Stimulated activated naive CD8-positive, alpha-beta T cell treated with anti-CD3 and anti-CD28 coated beads, Interleukin-15, Interleukin-2, amounts not matched to agents 100 ng/mL and 50 ng/mL, for 24 hours (primary cell): ENCODE data around the gene CYP2C18.
"Not testable (repeated sequence)": the region's sequence is repeated elsewhere in the genome, so short reads cannot be mapped to it uniquely, and the experiment has no call there.

Experiments used
- H3K27ac Mint-ChIP-seq: one replicate; pipeline ENCODE4 v1.8.0; 2021; ENCODE audit warnings: mild to moderate bottlenecking, mixed read lengths
- H3K27me3 Mint-ChIP-seq: one replicate; pipeline ENCODE4 v1.8.0; 2021; ENCODE audit warnings: mixed read lengths
- H3K36me3 Mint-ChIP-seq: one replicate; pipeline ENCODE4 v1.8.0; 2021; ENCODE audit warnings: low read depth, mixed read lengths
- H3K4me1 Mint-ChIP-seq: one replicate; pipeline ENCODE4 v1.8.0; 2021; ENCODE audit warnings: low read depth, mixed read lengths
- H3K4me3 Mint-ChIP-seq: one replicate; pipeline ENCODE4 v1.8.0; 2021; ENCODE audit warnings: mild to moderate bottlenecking, mixed read lengths
- H3K9me3 Mint-ChIP-seq: one replicate; pipeline ENCODE4 v1.8.0; 2021; ENCODE audit warnings: mixed read lengths

The CYP2C18 gene

DNA sequence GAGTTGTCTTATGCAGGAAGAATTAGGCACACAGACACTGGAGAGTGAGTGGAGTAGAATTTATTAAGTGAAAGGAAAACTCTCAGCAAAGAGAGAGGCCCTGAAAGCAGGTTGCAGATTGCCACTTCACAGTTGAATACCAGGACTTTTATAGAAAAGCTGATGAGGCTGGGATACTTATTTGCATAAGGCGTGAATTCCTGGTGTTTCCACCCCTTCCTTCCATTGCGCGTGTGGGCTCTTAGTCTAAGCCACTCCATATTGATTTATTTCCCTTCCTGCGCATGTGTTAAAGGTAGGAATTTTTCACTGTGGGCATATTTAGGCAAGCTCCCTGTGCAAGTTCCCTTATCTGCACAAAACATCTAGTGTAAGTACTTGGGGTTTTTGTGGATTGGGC is 893 bp upstream of the CYP2C18 start:
- H3K36me3 Mint-ChIP-seq, H3K27ac Mint-ChIP-seq, H3K27me3 Mint-ChIP-seq, H3K9me3 Mint-ChIP-seq, H3K4me1 Mint-ChIP-seq, H3K4me3 Mint-ChIP-seq: not testable (repeated sequence)

DNA sequence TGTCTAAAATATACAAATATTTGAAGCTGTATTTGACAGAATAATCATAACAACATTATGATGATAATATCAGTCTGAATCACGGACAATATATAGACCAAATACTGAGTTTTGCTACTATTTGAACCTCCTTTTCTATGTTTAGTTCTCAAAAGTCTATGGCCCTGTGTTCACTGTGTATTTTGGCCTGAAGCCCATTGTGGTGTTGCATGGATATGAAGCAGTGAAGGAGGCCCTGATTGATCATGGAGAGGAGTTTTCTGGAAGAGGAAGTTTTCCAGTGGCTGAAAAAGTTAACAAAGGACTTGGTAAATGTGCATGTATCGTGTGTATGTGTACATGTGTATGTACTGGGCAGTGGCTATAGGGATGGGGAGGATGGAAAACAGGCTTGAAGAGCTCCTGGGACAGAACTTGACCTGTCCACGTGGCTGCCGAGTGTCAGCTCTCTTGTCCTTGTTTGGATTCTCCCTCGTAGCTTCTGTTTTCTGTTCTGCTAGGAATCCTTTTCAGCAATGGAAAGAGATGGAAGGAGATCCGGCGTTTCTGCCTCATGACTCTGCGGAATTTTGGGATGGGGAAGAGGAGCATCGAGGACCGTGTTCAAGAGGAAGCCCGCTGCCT is 4.2 kb downstream of the CYP2C18 start:
- no peaks in the 10 kb centered on the region for H3K4me1 Mint-ChIP-seq
- peaks cover 4% of the 10 kb centered on the region for H3K27me3 Mint-ChIP-seq
- H3K4me3 Mint-ChIP-seq = no peak overlapping the region
- H3K27ac Mint-ChIP-seq = no peak overlapping the region
- peaks cover 4% of the 10 kb centered on the region for H3K9me3 Mint-ChIP-seq
- no peaks in the 10 kb centered on the region for H3K36me3 Mint-ChIP-seq

GRCh38 chr10:94706089-94706488 is 22.6 kb downstream of the CYP2C18 start:
- Mint-ChIP-seq H3K9me3 (peaks cover 10% of the 10 kb centered on the region), H3K27me3 (no peaks in the 10 kb centered on the region), H3K27ac (no peak overlapping the region), H3K4me1 (no peaks in the 10 kb centered on the region), H3K36me3 (no peaks in the 10 kb centered on the region), H3K4me3 (no peak overlapping the region)

- Mint-ChIP-seq H3K36me3 (no peaks in the 10 kb centered on the region), H3K4me3 (no peak overlapping the region), H3K4me1 (no peaks in the 10 kb centered on the region), H3K27me3 (no peaks in the 10 kb centered on the region), H3K9me3 (peaks cover 4% of the 10 kb centered on the region), H3K27ac (no peak overlapping the region)
These were observed 27.0 kb downstream of the CYP2C18 start for GRCh38 chr10:94710578-94710977.

DNA sequence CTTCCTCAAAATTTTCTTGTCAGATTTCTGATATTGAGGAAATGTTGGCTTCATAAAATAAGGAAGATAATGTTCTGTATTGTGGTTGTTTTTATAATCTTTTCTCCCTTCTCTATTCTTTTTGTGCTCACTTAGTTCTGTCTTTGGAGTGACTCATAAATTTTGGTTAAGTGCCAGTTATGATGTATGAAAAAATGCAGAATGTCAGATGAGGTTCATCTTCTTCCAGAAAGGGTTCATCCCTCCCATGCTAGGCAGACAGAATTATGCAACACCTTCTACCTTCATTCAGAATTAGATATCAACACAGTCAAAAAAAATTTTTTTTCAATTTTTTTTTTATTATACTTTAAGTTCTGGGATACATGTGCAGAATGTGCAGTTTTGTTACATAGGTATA is 42.3 kb downstream of the CYP2C18 start:
- Mint-ChIP-seq H3K27ac (no peak overlapping the region), H3K36me3 (no peaks in the 10 kb centered on the region), H3K9me3 (no peaks in the 10 kb centered on the region), H3K27me3 (no peaks in the 10 kb centered on the region), H3K4me3 (no peak overlapping the region), H3K4me1 (no peaks in the 10 kb centered on the region)

DNA sequence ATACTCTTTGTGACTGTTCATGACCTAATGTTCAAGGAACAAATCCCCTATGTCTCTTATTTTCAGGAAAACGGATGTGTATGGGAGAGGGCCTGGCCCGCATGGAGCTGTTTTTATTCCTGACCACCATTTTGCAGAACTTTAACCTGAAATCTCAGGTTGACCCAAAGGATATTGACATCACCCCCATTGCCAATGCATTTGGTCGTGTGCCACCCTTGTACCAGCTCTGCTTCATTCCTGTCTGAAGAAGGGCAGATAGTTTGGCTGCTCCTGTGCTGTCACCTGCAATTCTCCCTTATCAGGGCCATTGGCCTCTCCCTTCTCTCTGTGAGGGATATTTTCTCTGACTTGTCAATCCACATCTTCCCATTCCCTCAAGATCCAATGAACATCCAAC is 51.7 kb downstream of the CYP2C18 start:
- Mint-ChIP-seq H3K27ac (no peak overlapping the region), H3K36me3 (no peaks in the 10 kb centered on the region), H3K4me1 (no peaks in the 10 kb centered on the region)

DNA sequence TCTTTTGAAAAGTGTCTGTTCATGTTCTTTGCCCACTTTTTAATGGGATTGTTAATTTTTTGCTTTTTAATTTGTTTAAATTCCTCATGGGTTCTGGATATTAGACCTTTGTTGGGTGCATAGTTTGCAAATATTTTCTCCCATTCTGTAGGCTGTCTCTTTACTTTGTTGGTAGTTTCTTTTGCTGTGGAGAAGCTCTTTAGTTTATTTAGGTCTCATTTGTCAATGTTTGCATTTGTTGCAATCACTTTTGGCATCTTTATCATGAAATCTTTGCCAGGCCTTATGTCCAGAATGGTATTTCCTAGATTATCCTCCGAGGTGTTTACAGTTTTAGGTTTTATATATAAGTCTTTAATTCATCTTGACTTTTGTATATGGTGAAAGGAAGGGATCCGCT is 55.1 kb downstream of the CYP2C18 start:
- Mint-ChIP-seq H3K4me1 (no peaks in the 10 kb centered on the region), H3K27me3 (no peaks in the 10 kb centered on the region), H3K4me3 (no peak overlapping the region), H3K27ac (no peak overlapping the region), H3K9me3 (peaks cover 22% of the 10 kb centered on the region), H3K36me3 (no peaks in the 10 kb centered on the region)

More for the DNA sequence above, 51.7 kb downstream of the CYP2C18 start:
- peaks cover 10% of the 10 kb centered on the region for H3K9me3 Mint-ChIP-seq
- H3K27me3 Mint-ChIP-seq = no peaks in the 10 kb centered on the region
- no peak overlapping the region for H3K4me3 Mint-ChIP-seq

DNA sequence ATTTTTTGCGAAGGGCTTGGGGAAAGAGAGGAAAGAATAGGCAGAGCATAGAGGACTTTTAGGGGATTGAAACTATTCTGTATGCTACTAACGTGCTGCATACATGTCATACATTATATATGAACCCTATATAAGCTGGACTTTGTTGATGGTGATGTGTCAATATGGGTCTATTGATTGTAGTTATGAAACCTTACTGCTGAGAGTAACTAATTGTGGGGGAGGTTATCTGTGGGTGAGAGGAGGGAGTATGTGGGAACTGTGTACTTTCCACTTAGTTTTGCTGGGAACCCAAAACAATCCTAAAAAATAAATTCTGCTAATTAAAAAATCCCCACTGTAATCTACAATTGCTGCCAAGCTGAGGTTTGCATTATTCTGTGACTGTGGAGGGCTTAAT is 63.6 kb downstream of the CYP2C18 start:
- no peaks in the 10 kb centered on the region for H3K27me3 Mint-ChIP-seq
- no peak overlapping the region for H3K27ac Mint-ChIP-seq
- peaks cover 27% of the 10 kb centered on the region for H3K9me3 Mint-ChIP-seq

GRCh38 chr10:94747838-94748237 is 64.3 kb downstream of the CYP2C18 start:
- H3K4me1 Mint-ChIP-seq = no peaks in the 10 kb centered on the region
- H3K36me3 Mint-ChIP-seq = no peaks in the 10 kb centered on the region
- no peak overlapping the region for H3K4me3 Mint-ChIP-seq
- H3K27ac Mint-ChIP-seq = no peak overlapping the region
- H3K27me3 Mint-ChIP-seq = no peaks in the 10 kb centered on the region
- H3K9me3 Mint-ChIP-seq = peaks cover 20% of the 10 kb centered on the region

More for the DNA sequence above, 63.6 kb downstream of the CYP2C18 start:
- H3K4me1 Mint-ChIP-seq = no peaks in the 10 kb centered on the region
- no peak overlapping the region for H3K4me3 Mint-ChIP-seq
- no peaks in the 10 kb centered on the region for H3K36me3 Mint-ChIP-seq

DNA sequence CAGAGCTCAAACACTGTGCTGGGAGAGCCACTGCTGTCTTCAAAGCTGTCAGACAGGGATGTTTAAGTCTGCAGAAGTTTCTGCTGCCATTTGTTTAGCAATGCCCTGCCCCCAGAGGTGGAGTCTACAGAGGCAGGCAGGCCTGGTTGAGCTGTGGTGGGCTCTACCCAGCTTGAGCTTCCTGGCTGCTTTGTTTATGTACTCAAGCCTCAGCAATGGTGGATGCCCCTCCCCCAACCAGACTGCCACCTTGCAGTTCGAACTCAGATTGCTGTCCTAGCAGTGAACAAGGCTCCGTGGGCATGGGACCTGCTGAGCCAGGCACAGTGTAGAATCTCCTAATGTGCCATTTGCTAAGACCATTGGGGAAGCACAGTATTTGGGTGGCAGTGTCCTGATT is 74.4 kb downstream of the CYP2C18 start:
- H3K36me3 Mint-ChIP-seq = no peaks in the 10 kb centered on the region
- H3K9me3 Mint-ChIP-seq = no peaks in the 10 kb centered on the region
- no peak overlapping the region for H3K27ac Mint-ChIP-seq
- no peak overlapping the region for H3K4me3 Mint-ChIP-seq
- H3K27me3 Mint-ChIP-seq = no peaks in the 10 kb centered on the region
- no peaks in the 10 kb centered on the region for H3K4me1 Mint-ChIP-seq

DNA sequence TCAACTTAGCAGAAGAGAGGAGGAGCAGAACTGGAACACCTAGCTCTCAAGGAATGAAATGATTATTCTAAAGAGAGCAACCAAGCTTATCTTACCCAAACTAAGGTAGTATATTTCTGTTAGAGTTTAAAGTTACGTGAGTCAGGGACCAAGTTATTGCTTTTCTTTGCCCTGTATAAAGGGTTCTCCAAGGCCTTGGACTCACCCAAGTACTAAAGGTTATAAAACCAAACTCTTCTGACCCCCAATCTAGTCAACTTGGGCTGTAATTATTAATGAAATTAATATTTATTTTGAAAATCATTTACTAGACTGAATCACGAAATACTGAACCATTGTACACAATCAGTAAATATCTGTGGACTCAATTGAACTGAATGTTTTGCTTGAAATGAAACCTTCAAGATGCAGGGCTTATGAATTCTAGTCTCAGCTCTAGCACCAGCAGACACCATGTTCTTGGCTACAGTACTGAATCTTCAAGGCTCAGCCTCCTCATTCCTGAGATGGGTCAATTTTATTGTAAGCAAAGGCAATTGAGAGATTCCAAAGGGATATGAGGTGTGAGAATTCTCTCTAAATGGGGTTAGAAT is 77.2 kb downstream of the CYP2C18 start:
- H3K36me3 Mint-ChIP-seq = no peaks in the 10 kb centered on the region
- no peak overlapping the region for H3K27ac Mint-ChIP-seq
- H3K9me3 Mint-ChIP-seq = peaks cover 3% of the 10 kb centered on the region
- no peaks in the 10 kb centered on the region for H3K4me1 Mint-ChIP-seq
- no peaks in the 10 kb centered on the region for H3K27me3 Mint-ChIP-seq
- no peak overlapping the region for H3K4me3 Mint-ChIP-seq

DNA sequence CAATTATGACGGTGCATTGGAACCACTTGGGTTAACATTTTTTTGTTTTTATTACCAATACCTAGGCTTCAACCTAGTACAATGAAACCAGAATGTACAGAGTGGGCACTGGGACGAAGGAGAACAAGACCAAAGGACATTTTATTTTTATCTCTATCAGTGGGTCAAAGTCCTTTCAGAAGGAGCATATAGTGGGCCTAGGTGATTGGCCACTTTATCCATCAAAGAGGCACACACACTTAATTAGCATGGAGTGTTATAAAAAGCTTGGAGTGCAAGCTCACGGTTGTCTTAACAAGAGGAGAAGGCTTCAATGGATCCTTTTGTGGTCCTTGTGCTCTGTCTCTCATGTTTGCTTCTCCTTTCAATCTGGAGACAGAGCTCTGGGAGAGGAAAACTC is 78.9 kb downstream of the CYP2C18 start, which contains the start of gene CYP2C19:
CYP2C19 (plus strand) TSS at position 289 of the 400 bp plus-strand sequence; CDS start at position 314, 25 bp downstream.
- no peaks in the 10 kb centered on the region for H3K27me3 Mint-ChIP-seq
- no peak within 1 kb of the TSS for H3K27ac Mint-ChIP-seq
- no peak within 1 kb of the TSS for H3K4me3 Mint-ChIP-seq
- H3K9me3 Mint-ChIP-seq = peaks cover 3% of the 10 kb centered on the region
- no peaks in the 10 kb centered on the region for H3K4me1 Mint-ChIP-seq
- no peaks in the 10 kb centered on the region for H3K36me3 Mint-ChIP-seq

GRCh38 chr10:94775425-94775824 is 91.9 kb downstream of the CYP2C18 start:
- not testable (repeated sequence) for H3K4me3 Mint-ChIP-seq, H3K27ac Mint-ChIP-seq, H3K9me3 Mint-ChIP-seq, H3K36me3 Mint-ChIP-seq, H3K4me1 Mint-ChIP-seq, H3K27me3 Mint-ChIP-seq

DNA sequence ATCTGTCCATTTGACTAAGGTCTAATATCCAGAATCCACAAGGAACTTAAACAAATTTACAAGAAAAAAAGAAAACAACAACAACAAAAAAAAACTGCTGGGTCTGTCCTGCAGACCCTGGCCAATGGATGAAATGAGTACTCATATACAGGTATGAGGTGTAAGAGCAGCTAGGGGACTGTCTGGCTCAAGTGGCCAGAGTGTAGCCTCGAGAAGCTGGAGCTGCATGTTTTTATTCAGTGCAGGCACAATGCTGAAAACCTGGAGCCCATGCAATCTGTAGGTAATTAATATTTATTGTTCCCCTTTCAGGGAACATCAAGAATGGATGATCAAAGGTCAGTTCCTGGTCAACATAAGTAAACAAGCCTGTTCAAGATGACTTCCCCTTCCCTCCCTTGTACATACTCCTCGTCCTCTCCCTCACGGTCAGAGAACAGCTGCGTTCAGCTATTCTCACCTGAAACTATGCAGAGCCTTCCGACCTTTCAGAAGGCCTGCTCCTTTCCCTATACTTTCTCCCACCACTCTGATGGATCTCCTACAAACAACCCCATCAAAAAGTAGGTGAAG is 94.4 kb downstream of the CYP2C18 start:
- Mint-ChIP-seq H3K4me3 (no peak overlapping the region), H3K9me3 (peaks cover 3% of the 10 kb centered on the region), H3K4me1 (no peaks in the 10 kb centered on the region), H3K36me3 (no peaks in the 10 kb centered on the region), H3K27me3 (no peaks in the 10 kb centered on the region), H3K27ac (no peak overlapping the region)

- Mint-ChIP-seq H3K27ac (no peak overlapping the region), H3K9me3 (peaks cover 4% of the 10 kb centered on the region), H3K4me3 (no peak overlapping the region), H3K4me1 (no peaks in the 10 kb centered on the region), H3K36me3 (no peaks in the 10 kb centered on the region), H3K27me3 (no peaks in the 10 kb centered on the region)
These were observed 97.3 kb downstream of the CYP2C18 start for GRCh38 chr10:94780844-94781243.

GRCh38 chr10:94784256-94784655 is 100.7 kb downstream of the CYP2C18 start:
- Mint-ChIP-seq H3K27ac (no peak overlapping the region), H3K9me3 (peaks cover 10% of the 10 kb centered on the region), H3K4me3 (no peak overlapping the region)

More at GRCh38 chr10:94784256-94784655, 100.7 kb downstream of the CYP2C18 start:
- Mint-ChIP-seq H3K4me1 (no peaks in the 10 kb centered on the region), H3K36me3 (no peaks in the 10 kb centered on the region), H3K27me3 (no peaks in the 10 kb centered on the region)
